Panc1 (cell line): ENCODE measurements around the gene USP24. TPM values are rescaled to one million over a fixed set of nuclear protein-coding genes. Genes with fewer than 3 reads are reported as not detected.

ENCODE experiments used
- ATAC-seq: fragments of 200-7000 bp; cut with Tn5 transposase; 2 replicates; pipeline ENCODE4 v1.9.1; 2020; ENCODE audit warnings: mild to moderate bottlenecking, moderate library complexity
- BruUV-seq: library from RNA; stranded (reverse); fragments of 400-500 nt; replicated peaks from 2 replicates; lab custom pipeline; 2021; lab: Mats Ljungman, UMichigan
- CTCF ChIA-PET: fragments of 300-600 bp; sonication (Branson Sonifier 250); formaldehyde crosslinking; loops from one replicate; lab custom pipeline; 2022; ENCODE audit warnings: antibody characterized with exemption; lab: Charles Lee
- POLR2A ChIA-PET: fragments of 300-600 bp; sonication (Branson Sonifier 250); formaldehyde crosslinking; loops from one replicate; lab custom pipeline; 2022; ENCODE audit warnings: antibody characterized with exemption; lab: Charles Lee
- DNase-seq: peaks from one replicate; pipeline ENCODE4 v3.0.0-alpha.2; 2010; ENCODE audit warnings: low read depth, low spot score
- H3K27ac ChIP-seq: 2 replicates; pipeline ENCODE4 v1.5.1; 2011; ENCODE audit warnings: mild to moderate bottlenecking, low read length, inconsistent platforms
- H3K27me3 ChIP-seq: fragments of 200-500 bp; sonication (Bioruptor generic); 2 replicates; pipeline ENCODE4 v1.6.0; 2014; ENCODE audit warnings: low read length, inconsistent platforms; ENCODE audit not compliant: control insufficient read depth, insufficient read depth
- H3K36me3 ChIP-seq: fragments of 200-500 bp; sonication (Bioruptor generic); 2 replicates; pipeline ENCODE4 v1.5.1; 2014; ENCODE audit warnings: inconsistent platforms, mild to moderate bottlenecking, low read length, moderate library complexity; ENCODE audit not compliant: control insufficient read depth, insufficient read depth
- H3K4me1 ChIP-seq: 2 replicates; pipeline ENCODE4 v1.5.1; 2011; ENCODE audit warnings: inconsistent platforms, mild to moderate bottlenecking, low read length, moderate library complexity; ENCODE audit not compliant: control insufficient read depth, insufficient read depth
- H3K4me3 ChIP-seq, 2 experiments: 2 replicates each; pipeline ENCODE4 v1.5.1; 2011 to 2012; ENCODE audit warnings: low read depth in 2 of 2, low read length in 2 of 2, mild to moderate bottlenecking in 2 of 2, inconsistent platforms in 1 of 2, moderate library complexity in 1 of 2
- H3K9me3 ChIP-seq: fragments of 200-500 bp; sonication (Bioruptor generic); 2 replicates; pipeline ENCODE4 v1.5.1; 2014; ENCODE audit warnings: low read depth, mild to moderate bottlenecking, inconsistent platforms, low read length, moderate library complexity; ENCODE audit not compliant: control insufficient read depth, insufficient read depth
- CTCF ChIP-seq: fragments of 450-650 bp; IDR thresholded peaks from 2 replicates; pipeline ENCODE4 v1.5.1; 2017; ENCODE audit warnings: mild to moderate bottlenecking
- POLR2AphosphoS5 ChIP-seq: IDR thresholded peaks from 2 replicates; pipeline ENCODE4 v1.6.1; 2012; ENCODE audit warnings: mild to moderate bottlenecking, low read depth, low read length, moderate library complexity
- SIN3A ChIP-seq: IDR thresholded peaks from 2 replicates; pipeline ENCODE4 v1.6.1; 2012; ENCODE audit warnings: low read depth, mild to moderate bottlenecking, low read length, moderate library complexity, borderline replicate concordance; ENCODE audit not compliant: insufficient read depth
- TCF7L2 ChIP-seq: IDR thresholded peaks from 2 replicates; pipeline ENCODE4 v1.6.1; 2011; ENCODE audit warnings: mild to moderate bottlenecking, low read depth, low read length, inconsistent platforms
- in situ Hi-C: cut with HindIII; loops from 2 replicates; pipeline ENCODE4 v1.10.0; 2016; ENCODE audit warnings: low sequenced_read_pairs, low pct_unique_long_range_greater_than_20kb
- intact Hi-C: fragments of 100-400 bp; cut with micrococcal nuclease; formaldehyde crosslinking; loops from one replicate; pipeline ENCODE4 v1.10.0; 2022; ENCODE audit not compliant: unreplicated experiment
- total RNA-seq: library from RNA; stranded (reverse); gene quantifications from one replicate; pipeline ENCODE4 v1.2.1, GENCODE V29; 2021; ENCODE audit not compliant: unreplicated experiment
- TF ChIP-seq, protein P1 (sequence below), 2 experiments: IDR thresholded peaks; 2 replicates each; pipeline ENCODE4 v1.6.1; 2011 to 2012; ENCODE audit warnings: low read depth in 2 of 2, control low read depth in 1 of 2, low read length in 1 of 2, mild to moderate bottlenecking in 1 of 2, moderate library complexity in 1 of 2; ENCODE audit not compliant: insufficient read depth in 1 of 2

Gene USP24
- total RNA-seq, 1 experiment from 2014 or later, result 52.2 TPM

DNA sequence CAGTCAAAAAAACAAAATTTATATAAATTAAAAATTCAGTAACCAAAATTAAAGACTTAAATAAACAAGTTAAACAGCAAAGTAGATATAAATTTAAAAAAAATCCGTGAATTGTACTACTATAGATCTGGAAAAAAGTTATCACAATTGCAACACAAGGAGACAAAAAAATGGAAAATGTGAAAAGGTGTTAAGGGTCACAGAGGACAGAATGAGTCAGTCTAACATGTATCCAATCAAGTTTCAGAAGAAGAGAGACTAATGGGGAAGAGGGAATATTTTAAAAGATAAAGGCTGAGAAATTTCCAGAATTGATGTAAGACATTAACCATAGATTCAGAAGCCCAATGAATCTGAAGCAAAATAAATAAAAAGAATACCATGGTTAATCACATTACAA, 46.0 kb downstream of the USP24 start:
- no peak for ATAC-seq
- intact Hi-C loops, result no loop called here
- ChIA-PET CTCF (no interaction called here), POLR2A (no interaction called here)
- BruUV-seq, result no TSS peak
- Histone ChIP-seq H3K27me3 (no peaks in the 10 kb centered on the region), H3K36me3 (peaks cover 35% of the 10 kb centered on the region), H3K27ac (no peak overlapping the region), H3K4me1 (no peaks in the 10 kb centered on the region; the same call in 1 of the 2 replicates), H3K9me3 (no peaks in the 10 kb centered on the region), H3K4me3 (no peak overlapping the region)
- TF ChIP-seq CTCF (no peak), SIN3A (no peak), POLR2AphosphoS5 (no peak), TCF7L2 (no peak)
- TF ChIP-seq, protein P1, sequence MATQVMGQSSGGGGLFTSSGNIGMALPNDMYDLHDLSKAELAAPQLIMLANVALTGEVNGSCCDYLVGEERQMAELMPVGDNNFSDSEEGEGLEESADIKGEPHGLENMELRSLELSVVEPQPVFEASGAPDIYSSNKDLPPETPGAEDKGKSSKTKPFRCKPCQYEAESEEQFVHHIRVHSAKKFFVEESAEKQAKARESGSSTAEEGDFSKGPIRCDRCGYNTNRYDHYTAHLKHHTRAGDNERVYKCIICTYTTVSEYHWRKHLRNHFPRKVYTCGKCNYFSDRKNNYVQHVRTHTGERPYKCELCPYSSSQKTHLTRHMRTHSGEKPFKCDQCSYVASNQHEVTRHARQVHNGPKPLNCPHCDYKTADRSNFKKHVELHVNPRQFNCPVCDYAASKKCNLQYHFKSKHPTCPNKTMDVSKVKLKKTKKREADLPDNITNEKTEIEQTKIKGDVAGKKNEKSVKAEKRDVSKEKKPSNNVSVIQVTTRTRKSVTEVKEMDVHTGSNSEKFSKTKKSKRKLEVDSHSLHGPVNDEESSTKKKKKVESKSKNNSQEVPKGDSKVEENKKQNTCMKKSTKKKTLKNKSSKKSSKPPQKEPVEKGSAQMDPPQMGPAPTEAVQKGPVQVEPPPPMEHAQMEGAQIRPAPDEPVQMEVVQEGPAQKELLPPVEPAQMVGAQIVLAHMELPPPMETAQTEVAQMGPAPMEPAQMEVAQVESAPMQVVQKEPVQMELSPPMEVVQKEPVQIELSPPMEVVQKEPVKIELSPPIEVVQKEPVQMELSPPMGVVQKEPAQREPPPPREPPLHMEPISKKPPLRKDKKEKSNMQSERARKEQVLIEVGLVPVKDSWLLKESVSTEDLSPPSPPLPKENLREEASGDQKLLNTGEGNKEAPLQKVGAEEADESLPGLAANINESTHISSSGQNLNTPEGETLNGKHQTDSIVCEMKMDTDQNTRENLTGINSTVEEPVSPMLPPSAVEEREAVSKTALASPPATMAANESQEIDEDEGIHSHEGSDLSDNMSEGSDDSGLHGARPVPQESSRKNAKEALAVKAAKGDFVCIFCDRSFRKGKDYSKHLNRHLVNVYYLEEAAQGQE (IDR thresholded peaks at IDR 0.05; ENCODE audit: insufficient read depth in 1 of 2, low read depth in 2 of 2, low read length in 1 of 2), result no peak
- DNase-seq, result no peak
- in situ Hi-C loops, result no loop called here

DNA sequence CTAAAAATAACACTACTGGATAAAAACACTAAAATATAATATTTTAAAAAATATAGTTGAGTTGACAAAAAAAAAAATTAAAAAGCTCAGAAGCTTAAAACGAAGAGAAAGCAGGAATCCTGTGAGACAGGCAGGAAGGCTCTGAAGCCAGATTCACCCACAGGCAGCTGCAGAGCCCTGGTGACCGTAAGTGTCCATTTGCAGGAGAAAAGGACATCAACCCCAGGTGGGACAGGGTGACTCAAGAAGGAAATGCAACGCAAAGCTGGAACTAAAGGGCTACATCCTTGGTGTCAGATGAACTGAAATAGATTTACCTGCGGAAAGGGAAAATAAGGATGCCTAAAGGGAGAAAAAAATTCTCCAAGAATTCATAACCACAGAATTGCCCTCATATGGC, 46.8 kb downstream of the USP24 start:
- Histone ChIP-seq H3K4me3 (no peak overlapping the region), H3K27me3 (no peaks in the 10 kb centered on the region), H3K27ac (no peak overlapping the region), H3K36me3 (peaks cover 35% of the 10 kb centered on the region), H3K4me1 (no peaks in the 10 kb centered on the region; the same call in 1 of the 2 replicates), H3K9me3 (no peaks in the 10 kb centered on the region)
- no peak for DNase-seq
- ChIA-PET POLR2A (no interaction called here), CTCF (no interaction called here)
- in situ Hi-C loops, result no loop called here
- TF ChIP-seq CTCF, result no peak
- no peak for TF ChIP-seq TCF7L2
- TF ChIP-seq, protein P1 (IDR thresholded peaks at IDR 0.05; ENCODE audit: insufficient read depth in 1 of 2, low read depth in 2 of 2, low read length in 1 of 2), result no peak
- no peak for TF ChIP-seq POLR2AphosphoS5
- no peak for TF ChIP-seq SIN3A
- no TSS peak for BruUV-seq
- ATAC-seq, result no peak
- intact Hi-C loops, result no loop called here
